Mesendoderm (in vitro differentiated cells): ENCODE measurements around the gene FADS3.

Experiments
- DNase-seq: peaks from one replicate; pipeline ENCODE4 v3.0.0; 2013
- H2AK5ac ChIP-seq: 2 replicates; pipeline ENCODE4 v1.6.1; 2013; ENCODE audit warnings: low read length, inconsistent platforms
- H2BK120ac ChIP-seq: 2 replicates; pipeline ENCODE4 v1.6.1; 2013; ENCODE audit warnings: low read depth, mild to moderate bottlenecking, low read length, moderate library complexity, mixed read lengths
- H2BK15ac ChIP-seq: replicated peaks from 2 replicates; pipeline ENCODE4 v1.6.1; 2013; ENCODE audit warnings: low read depth, mild to moderate bottlenecking, moderate library complexity
- H2BK5ac ChIP-seq: 2 replicates; pipeline ENCODE4 v1.6.1; 2013; ENCODE audit warnings: low read length, inconsistent platforms
- H3K18ac ChIP-seq: 2 replicates; pipeline ENCODE4 v1.6.1; 2013; ENCODE audit warnings: mild to moderate bottlenecking, low read length, mixed read lengths
- H3K23ac ChIP-seq: one replicate; pipeline ENCODE4 v1.6.1; 2013; ENCODE audit warnings: low read length
- H3K27ac ChIP-seq: 2 replicates; pipeline ENCODE4 v1.5.1; 2013; ENCODE audit warnings: low read depth, mild to moderate bottlenecking, inconsistent platforms, low read length, moderate library complexity
- H3K27me3 ChIP-seq: 2 replicates; pipeline ENCODE4 v1.6.1; 2013; ENCODE audit warnings: low read length, control low read depth, mild to moderate bottlenecking, inconsistent platforms; ENCODE audit not compliant: insufficient read depth, poor library complexity
- H3K36me3 ChIP-seq: 2 replicates; pipeline ENCODE4 v1.6.1; 2013; ENCODE audit warnings: low read length, inconsistent platforms; ENCODE audit not compliant: control insufficient read depth, insufficient read depth
- H3K4ac ChIP-seq: one replicate; pipeline ENCODE4 v1.6.1; 2013; ENCODE audit warnings: low read depth, mild to moderate bottlenecking, low read length, moderate library complexity
- H3K4me1 ChIP-seq: 2 replicates; pipeline ENCODE4 v1.6.1; 2013; ENCODE audit warnings: low read depth, low read length, inconsistent platforms; ENCODE audit not compliant: control insufficient read depth
- H3K4me2 ChIP-seq: 2 replicates; pipeline ENCODE4 v1.6.1; 2013; ENCODE audit warnings: low read length
- H3K4me3 ChIP-seq: 2 replicates; pipeline ENCODE4 v1.5.1; 2013; ENCODE audit warnings: mild to moderate bottlenecking, low read length
- H3K56ac ChIP-seq: one replicate; pipeline ENCODE4 v1.6.1; 2013; ENCODE audit warnings: low read length
- H3K79me1 ChIP-seq: 2 replicates; pipeline ENCODE4 v1.6.1; 2013; ENCODE audit warnings: low read length, inconsistent platforms
- H3K79me2 ChIP-seq: 2 replicates; pipeline ENCODE4 v1.6.1; 2013; ENCODE audit warnings: mild to moderate bottlenecking, low read length; ENCODE audit not compliant: control insufficient read depth, insufficient read depth
- H3K9ac ChIP-seq: 2 replicates; pipeline ENCODE4 v1.6.1; 2013; ENCODE audit warnings: low read length, inconsistent platforms
- H4K5ac ChIP-seq: one replicate; pipeline ENCODE4 v1.6.1; 2013; ENCODE audit warnings: low read length
- H4K8ac ChIP-seq: one replicate; pipeline ENCODE4 v1.6.1; 2013; ENCODE audit warnings: low read depth, mild to moderate bottlenecking, control low read depth, low read length, moderate library complexity
- WGBS: extraction: QIAGEN DNeasy Blood & Tissue Kit; methylation state at CpG from one replicate; pipeline ENCODE4 v1.1.7; 2013; ENCODE audit warnings: low lambda C conversion rate, missing lambda C conversion rate; ENCODE audit not compliant: insufficient coverage; ENCODE audit errors: extremely low coverage; 5-methylcytosine and 5-hydroxymethylcytosine counted together

Gene FADS3

GRCh38 chr11:61834278-61835048 is 56.9 kb downstream of the FADS3 start:
- Histone ChIP-seq H2BK120ac (peak overlapping the region; percentile 7), H3K27me3 (no peaks in the 10 kb centered on the region), H3K79me2 (peaks cover 71% of the 10 kb centered on the region), H3K79me1 (peaks cover 35% of the 10 kb centered on the region), H3K9ac (peak overlapping the region; percentile 57), H3K18ac (peak overlapping the region; percentile 9), H3K36me3 (peaks cover 4% of the 10 kb centered on the region), H3K4me2 (no peak overlapping the region), H2BK5ac (peak overlapping the region; percentile 3), H4K5ac (no peak overlapping the region), H3K4me3 (no peak overlapping the region), H2BK15ac (no peak overlapping the region), H3K27ac (peak overlapping the region; percentile 32), H3K23ac (peak overlapping the region; percentile 94), H2AK5ac (no peak overlapping the region), H3K4ac (no peak overlapping the region), H4K8ac (no peak overlapping the region), H3K4me1 (peaks cover 28% of the 10 kb centered on the region), H3K56ac (peak overlapping the region; percentile 73)
- WGBS = no CpG with 5 or more reads among the region's 12 CpGs
- DNase-seq = peak; percentile 92

- H3K18ac ChIP-seq = no peak overlapping the region
- H4K8ac ChIP-seq = no peak overlapping the region
- no peak overlapping the region for H2BK15ac ChIP-seq
- peak overlapping the region; percentile 73 for H3K56ac ChIP-seq
- peaks cover 35% of the 10 kb centered on the region for H3K79me1 ChIP-seq
- DNase-seq = peak; percentile 57
- H3K23ac ChIP-seq = peak overlapping the region; percentile 94
- H2BK120ac ChIP-seq = no peak overlapping the region
- no peaks in the 10 kb centered on the region for H3K27me3 ChIP-seq
- H2AK5ac ChIP-seq = no peak overlapping the region
- H3K79me2 ChIP-seq = peaks cover 77% of the 10 kb centered on the region
- peak overlapping the region; percentile 26 for H3K9ac ChIP-seq
- peaks cover 28% of the 10 kb centered on the region for H3K4me1 ChIP-seq
- no peak overlapping the region for H4K5ac ChIP-seq
- no peak overlapping the region for H3K4me3 ChIP-seq
- peak overlapping the region; percentile 32 for H3K27ac ChIP-seq
- no peak overlapping the region for H3K4me2 ChIP-seq
- peak overlapping the region; percentile 3 for H2BK5ac ChIP-seq
- peaks cover 4% of the 10 kb centered on the region for H3K36me3 ChIP-seq
- WGBS = no CpG with 5 or more reads among the region's 12 CpGs
- H3K4ac ChIP-seq = no peak overlapping the region
These were observed 57.4 kb downstream of the FADS3 start for GRCh38 chr11:61833926-61834277.

GRCh38 chr11:61833471-61833870 is 57.9 kb downstream of the FADS3 start:
- H2BK15ac ChIP-seq = no peak overlapping the region
- no peak overlapping the region for H4K8ac ChIP-seq
- H3K9ac ChIP-seq = no peak overlapping the region
- no peak overlapping the region for H3K4me3 ChIP-seq
- H3K27me3 ChIP-seq = no peaks in the 10 kb centered on the region
- H3K27ac ChIP-seq = no peak overlapping the region
- peaks cover under 1% of the 10 kb centered on the region for H3K36me3 ChIP-seq
- H3K56ac ChIP-seq = no peak overlapping the region
- peaks cover 81% of the 10 kb centered on the region for H3K79me2 ChIP-seq
- no peak for DNase-seq
- H3K4me1 ChIP-seq = peaks cover 28% of the 10 kb centered on the region
- H2BK120ac ChIP-seq = no peak overlapping the region
- H3K23ac ChIP-seq = no peak overlapping the region
- no peak overlapping the region for H2AK5ac ChIP-seq
- no peak overlapping the region for H3K18ac ChIP-seq
- no peak overlapping the region for H3K4ac ChIP-seq
- H2BK5ac ChIP-seq = no peak overlapping the region
- no peak overlapping the region for H4K5ac ChIP-seq
- no peak overlapping the region for H3K4me2 ChIP-seq
- H3K79me1 ChIP-seq = peaks cover 32% of the 10 kb centered on the region
- WGBS = no CpG with 5 or more reads among the region's 11 CpGs

DNA sequence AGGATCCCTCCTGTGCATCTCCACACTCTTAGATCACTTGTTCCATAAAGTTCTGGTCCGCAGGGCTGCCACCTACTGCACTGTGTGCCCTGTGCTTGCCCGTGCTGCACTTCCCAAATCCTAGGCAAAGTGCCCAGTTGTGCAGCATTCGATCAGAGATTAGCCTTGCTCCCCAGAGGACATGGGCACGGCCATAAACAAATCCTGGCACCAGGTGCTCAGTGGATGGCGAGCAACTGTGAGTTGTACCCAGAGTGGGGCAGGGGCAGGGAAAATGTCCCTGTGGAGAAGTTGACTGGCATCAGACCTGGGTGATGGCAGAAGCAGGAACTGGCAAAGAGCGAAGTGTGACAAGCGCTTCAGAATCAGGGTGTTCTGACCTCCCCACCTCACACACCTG is 58.6 kb downstream of the FADS3 start:
- H3K4me1 ChIP-seq = peaks cover 28% of the 10 kb centered on the region
- H2BK15ac ChIP-seq = no peak overlapping the region
- no peak overlapping the region for H2BK5ac ChIP-seq
- H4K5ac ChIP-seq = no peak overlapping the region
- H3K79me2 ChIP-seq = peaks cover 82% of the 10 kb centered on the region
- no peak overlapping the region for H3K18ac ChIP-seq
- H3K56ac ChIP-seq = no peak overlapping the region
- H3K4ac ChIP-seq = no peak overlapping the region
- H3K27me3 ChIP-seq = no peaks in the 10 kb centered on the region
- H4K8ac ChIP-seq = no peak overlapping the region
- no peak overlapping the region for H2AK5ac ChIP-seq
- no peak overlapping the region for H3K23ac ChIP-seq
- DNase-seq = no peak
- H2BK120ac ChIP-seq = no peak overlapping the region
- H3K36me3 ChIP-seq = no peaks in the 10 kb centered on the region
- H3K79me1 ChIP-seq = peaks cover 30% of the 10 kb centered on the region
- H3K4me2 ChIP-seq = no peak overlapping the region
- H3K9ac ChIP-seq = no peak overlapping the region
- whole genome bisulfite sequencing = no CpG with 5 or more reads among the region's 7 CpGs
- no peak overlapping the region for H3K27ac ChIP-seq
- no peak overlapping the region for H3K4me3 ChIP-seq

DNA sequence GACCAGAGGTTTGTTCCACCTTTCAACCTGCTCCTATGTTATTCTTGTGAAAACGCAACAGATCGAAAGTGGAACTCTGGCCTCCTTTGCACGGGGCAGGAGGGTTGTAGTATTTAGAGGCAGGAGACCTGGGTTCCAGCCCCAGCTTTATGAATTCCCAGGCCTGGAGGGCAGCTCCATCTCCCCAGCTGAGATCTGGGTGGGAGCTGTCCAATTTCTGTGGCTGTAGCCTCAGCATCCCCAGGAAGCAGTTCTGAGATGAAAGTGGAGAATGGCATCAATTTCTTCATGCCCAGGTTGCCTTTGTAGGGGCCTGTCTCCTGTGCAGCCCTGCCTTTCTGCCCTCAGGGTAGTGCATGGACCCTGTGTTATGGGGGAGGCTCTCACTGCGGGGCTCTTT is 59.1 kb downstream of the FADS3 start:
- Histone ChIP-seq H3K4me1 (peaks cover 28% of the 10 kb centered on the region), H3K18ac (no peak overlapping the region), H3K56ac (no peak overlapping the region), H3K27me3 (no peaks in the 10 kb centered on the region), H2BK120ac (no peak overlapping the region), H3K4me3 (no peak overlapping the region), H3K79me1 (peaks cover 25% of the 10 kb centered on the region), H4K5ac (no peak overlapping the region), H3K4ac (no peak overlapping the region), H3K36me3 (no peaks in the 10 kb centered on the region), H2BK15ac (no peak overlapping the region), H2BK5ac (no peak overlapping the region), H3K4me2 (no peak overlapping the region), H3K23ac (no peak overlapping the region), H3K79me2 (peaks cover 78% of the 10 kb centered on the region), H3K9ac (peak overlapping the region; percentile 100), H2AK5ac (no peak overlapping the region), H4K8ac (no peak overlapping the region), H3K27ac (no peak overlapping the region)
- no peak for DNase-seq
- no CpG with 5 or more reads among the region's 4 CpGs for WGBS
